Esophagus squamous epithelium (tissue), 4 donors: Measurements from ENCODE around the gene PLCH2.

ENCODE experiments used
- CTCF ChIP-seq, 6 experiments: fragments of 450-650 bp in 4 of 6; fragments of 200-600 bp in 2 of 6; sonication (generic) in 2 of 6; IDR thresholded peaks; one replicate each; pipeline ENCODE4 v1.5.1; 2016 to 2019; ENCODE audit warnings: antibody characterized with exemption in 6 of 6, mild to moderate bottlenecking in 4 of 6, moderate library complexity in 4 of 6
- POLR2A ChIP-seq, 4 donors: fragments of 450-650 bp; IDR thresholded peaks; one replicate each; pipeline ENCODE4 v1.6.1; 2017; ENCODE audit warnings: antibody characterized with exemption in 4 of 4, mild to moderate bottlenecking in 4 of 4, moderate library complexity in 3 of 4

- no peak for TF ChIP-seq CTCF (IDR thresholded peaks at IDR 0.05)
- TF ChIP-seq POLR2A (IDR thresholded peaks at IDR 0.05): no peak
Observed at GRCh38 chr1:2510366-2511155, 34.5 kb downstream of the PLCH2 start.
